Effector memory CD8-positive, alpha-beta T cell (primary cell): Measurements from ENCODE around the gene PTH2.
A peak's percentile ranks its signal among the peaks of the same experiment; 100 is the strongest.

Experiments used
- ATAC-seq: fragments of 150-1000 bp; cut with Tn5 transposase; replicated peaks from 2 replicates; pipeline ENCODE4 v1.10.0; 2021; ENCODE audit warnings: mild to moderate bottlenecking, moderate library complexity
- DNase-seq, 3 experiments: peaks; one replicate each; pipeline ENCODE4 v3.0.0; 2021
- H3K27ac Mint-ChIP-seq, 2 donors: one replicate each; pipeline ENCODE4 v1.8.0; 2022; ENCODE audit warnings: mild to moderate bottlenecking in 2 of 2, mixed read lengths in 2 of 2, moderate library complexity in 2 of 2
- H3K27me3 Mint-ChIP-seq, 2 donors: one replicate each; pipeline ENCODE4 v1.8.0; 2022; ENCODE audit warnings: mixed read lengths in 2 of 2
- H3K36me3 Mint-ChIP-seq: one replicate; pipeline ENCODE4 v1.8.0; 2022; ENCODE audit warnings: mild to moderate bottlenecking, moderate library complexity, mixed read lengths; ENCODE audit not compliant: insufficient read depth
- H3K4me1 Mint-ChIP-seq, 2 donors: one replicate each; pipeline ENCODE4 v1.8.0; 2022; ENCODE audit warnings: low read depth in 2 of 2, mixed read lengths in 2 of 2
- H3K4me3 Mint-ChIP-seq, 2 donors: one replicate each; pipeline ENCODE4 v1.8.0; 2022; ENCODE audit warnings: mild to moderate bottlenecking in 2 of 2, mixed read lengths in 2 of 2, moderate library complexity in 2 of 2
- H3K9me3 Mint-ChIP-seq, 2 donors: one replicate each; pipeline ENCODE4 v1.8.0; 2022; ENCODE audit warnings: mixed read lengths in 2 of 2

PTH2 gene

GRCh38 chr19:49432141-49433073, 9.2 kb upstream of the PTH2 start:
- no peak for DNase-seq
- H3K4me1 Mint-ChIP-seq = peaks cover 23 to 26% of the 10 kb centered on the region in 2 donors
- H3K27ac Mint-ChIP-seq = no peak overlapping the region

GRCh38 chr19:49431330-49431749, 8.1 kb upstream of the PTH2 start:
- Mint-ChIP-seq H3K4me3 (no peak overlapping the region), H3K27ac (no peak overlapping the region), H3K9me3 (no peaks in the 10 kb centered on the region), H3K27me3 (peaks cover 91 to 100% of the 10 kb centered on the region in 2 donors), H3K4me1 (peaks cover 30% of the 10 kb centered on the region in 2 donors), H3K36me3 (peaks cover 14% of the 10 kb centered on the region)
- DNase-seq = no peak
- ATAC-seq = no peak

More at GRCh38 chr19:49432141-49433073, 9.2 kb upstream of the PTH2 start:
- peaks cover 91 to 100% of the 10 kb centered on the region in 2 donors for H3K27me3 Mint-ChIP-seq
- H3K36me3 Mint-ChIP-seq = peaks cover 12% of the 10 kb centered on the region
- ATAC-seq = peak; percentile 69
- no peaks in the 10 kb centered on the region for H3K9me3 Mint-ChIP-seq
- peak overlapping the region in 1 of 2 donors; percentile 38 for H3K4me3 Mint-ChIP-seq

- no peak overlapping the region for H3K27ac Mint-ChIP-seq
- H3K36me3 Mint-ChIP-seq = peaks cover 16% of the 10 kb centered on the region
- H3K4me3 Mint-ChIP-seq = no peak overlapping the region
- H3K27me3 Mint-ChIP-seq = peaks cover 91 to 100% of the 10 kb centered on the region in 2 donors
- no peak for DNase-seq
- no peaks in the 10 kb centered on the region for H3K9me3 Mint-ChIP-seq
- no peak for ATAC-seq
- peaks cover 30 to 32% of the 10 kb centered on the region in 2 donors for H3K4me1 Mint-ChIP-seq
These were observed 7.6 kb upstream of the PTH2 start for GRCh38 chr19:49430678-49431329.

- no peak overlapping the region for H3K4me3 Mint-ChIP-seq
- H3K27ac Mint-ChIP-seq = no peak overlapping the region
- DNase-seq (no peak), ATAC-seq (no peak)
- peaks cover 91 to 100% of the 10 kb centered on the region in 2 donors for H3K27me3 Mint-ChIP-seq
- no peaks in the 10 kb centered on the region for H3K9me3 Mint-ChIP-seq
- peaks cover 33% of the 10 kb centered on the region in 2 donors for H3K4me1 Mint-ChIP-seq
- peaks cover 16% of the 10 kb centered on the region for H3K36me3 Mint-ChIP-seq
These were observed 7.0 kb upstream of the PTH2 start for GRCh38 chr19:49430172-49430677.

- no peak overlapping the region for H3K27ac Mint-ChIP-seq
- H3K9me3 Mint-ChIP-seq = no peaks in the 10 kb centered on the region
- ATAC-seq = no peak
- no peak for DNase-seq
- peaks cover 88 to 100% of the 10 kb centered on the region in 2 donors for H3K27me3 Mint-ChIP-seq
- H3K4me3 Mint-ChIP-seq = peak overlapping the region; percentile 58 to 62
- H3K36me3 Mint-ChIP-seq = peaks cover 16% of the 10 kb centered on the region
- H3K4me1 Mint-ChIP-seq = peaks cover 36 to 38% of the 10 kb centered on the region in 2 donors
These were observed 5.6 kb upstream of the PTH2 start for GRCh38 chr19:49428547-49429451.

GRCh38 chr19:49427855-49428546, 4.8 kb upstream of the PTH2 start:
- Mint-ChIP-seq H3K4me3 (peak overlapping the region; percentile 58 to 62), H3K27me3 (peaks cover 88 to 100% of the 10 kb centered on the region in 2 donors), H3K27ac (no peak overlapping the region), H3K4me1 (peaks cover 40 to 42% of the 10 kb centered on the region in 2 donors), H3K9me3 (no peaks in the 10 kb centered on the region), H3K36me3 (peaks cover 16% of the 10 kb centered on the region)
- ATAC-seq (peak; percentile 45), DNase-seq (peak in 1 of 3 experiments; percentile 31)

GRCh38 chr19:49427339-49427738, 4.1 kb upstream of the PTH2 start:
- H3K4me3 Mint-ChIP-seq = peak overlapping the region; percentile 17 to 34
- H3K27me3 Mint-ChIP-seq = peaks cover 88 to 100% of the 10 kb centered on the region in 2 donors
- H3K36me3 Mint-ChIP-seq = peaks cover 16% of the 10 kb centered on the region
- no peak overlapping the region for H3K27ac Mint-ChIP-seq
- DNase-seq = no peak
- H3K9me3 Mint-ChIP-seq = no peaks in the 10 kb centered on the region
- no peak for ATAC-seq
- peaks cover 42 to 47% of the 10 kb centered on the region in 2 donors for H3K4me1 Mint-ChIP-seq

- H3K36me3 Mint-ChIP-seq = peaks cover 16% of the 10 kb centered on the region
- DNase-seq (no peak), ATAC-seq (no peak)
- no peak overlapping the region for H3K27ac Mint-ChIP-seq
- H3K4me3 Mint-ChIP-seq = no peak overlapping the region
- peaks cover 93 to 100% of the 10 kb centered on the region in 2 donors for H3K27me3 Mint-ChIP-seq
- H3K9me3 Mint-ChIP-seq = no peaks in the 10 kb centered on the region
- peaks cover 44 to 58% of the 10 kb centered on the region in 2 donors for H3K4me1 Mint-ChIP-seq
These were observed 2.8 kb upstream of the PTH2 start for GRCh38 chr19:49425922-49426592.

GRCh38 chr19:49425178-49425577, 1.9 kb upstream of the PTH2 start, which contains the start of gene GFY:
TSS of gene GFY (plus strand) at chr19:49425388. CDS start at chr19:49426431, 1,043 bp downstream.
- H3K27me3 Mint-ChIP-seq = peaks cover 94 to 100% of the 10 kb centered on the region in 2 donors
- DNase-seq = no peak
- H3K4me1 Mint-ChIP-seq = peaks cover 44 to 61% of the 10 kb centered on the region in 2 donors
- H3K36me3 Mint-ChIP-seq = peaks cover 16% of the 10 kb centered on the region
- ATAC-seq = no peak
- no peaks in the 10 kb centered on the region for H3K9me3 Mint-ChIP-seq
- no peak within 1 kb of the TSS for H3K27ac Mint-ChIP-seq
- no peak within 1 kb of the TSS for H3K4me3 Mint-ChIP-seq

GRCh38 chr19:49423985-49424303, 703 bp upstream of the PTH2 start:
- DNase-seq = peak in 2 of 3 experiments; percentile 32 to 35
- Mint-ChIP-seq H3K27ac (no peak overlapping the region), H3K4me3 (peak overlapping the region; percentile 57 to 69), H3K36me3 (peaks cover 19% of the 10 kb centered on the region), H3K9me3 (no peaks in the 10 kb centered on the region), H3K4me1 (peaks cover 44 to 61% of the 10 kb centered on the region in 2 donors), H3K27me3 (peaks cover 94 to 100% of the 10 kb centered on the region in 2 donors)
- peak; percentile 81 for ATAC-seq

- peaks cover 10% of the 10 kb centered on the region for H3K36me3 Mint-ChIP-seq
- H3K27me3 Mint-ChIP-seq = peaks cover 94 to 100% of the 10 kb centered on the region in 2 donors
- H3K4me1 Mint-ChIP-seq = peaks cover 39 to 49% of the 10 kb centered on the region in 2 donors
- DNase-seq = peak; percentile 53 to 57 (median 56)
- peak; percentile 67 for ATAC-seq
- peak overlapping the region; percentile 69 to 83 for H3K4me3 Mint-ChIP-seq
- no peaks in the 10 kb centered on the region for H3K9me3 Mint-ChIP-seq
- no peak overlapping the region for H3K27ac Mint-ChIP-seq
These were observed 702 bp downstream of the PTH2 start for GRCh38 chr19:49422407-49423070.
